GM21360 (cell line): ENCODE data around the gene ZNF567.
"Not testable (repeated sequence)": the region's sequence is repeated elsewhere in the genome, so short reads cannot be mapped to it uniquely, and the experiment has no call there.

Source experiments
- ATAC-seq: cut with Tn5 transposase; IDR thresholded peaks from one replicate; pipeline ENCODE4 v1.9.1; 2021; ENCODE audit warnings: mild to moderate bottlenecking, moderate library complexity; ENCODE audit not compliant: unreplicated experiment

The ZNF567 gene

DNA sequence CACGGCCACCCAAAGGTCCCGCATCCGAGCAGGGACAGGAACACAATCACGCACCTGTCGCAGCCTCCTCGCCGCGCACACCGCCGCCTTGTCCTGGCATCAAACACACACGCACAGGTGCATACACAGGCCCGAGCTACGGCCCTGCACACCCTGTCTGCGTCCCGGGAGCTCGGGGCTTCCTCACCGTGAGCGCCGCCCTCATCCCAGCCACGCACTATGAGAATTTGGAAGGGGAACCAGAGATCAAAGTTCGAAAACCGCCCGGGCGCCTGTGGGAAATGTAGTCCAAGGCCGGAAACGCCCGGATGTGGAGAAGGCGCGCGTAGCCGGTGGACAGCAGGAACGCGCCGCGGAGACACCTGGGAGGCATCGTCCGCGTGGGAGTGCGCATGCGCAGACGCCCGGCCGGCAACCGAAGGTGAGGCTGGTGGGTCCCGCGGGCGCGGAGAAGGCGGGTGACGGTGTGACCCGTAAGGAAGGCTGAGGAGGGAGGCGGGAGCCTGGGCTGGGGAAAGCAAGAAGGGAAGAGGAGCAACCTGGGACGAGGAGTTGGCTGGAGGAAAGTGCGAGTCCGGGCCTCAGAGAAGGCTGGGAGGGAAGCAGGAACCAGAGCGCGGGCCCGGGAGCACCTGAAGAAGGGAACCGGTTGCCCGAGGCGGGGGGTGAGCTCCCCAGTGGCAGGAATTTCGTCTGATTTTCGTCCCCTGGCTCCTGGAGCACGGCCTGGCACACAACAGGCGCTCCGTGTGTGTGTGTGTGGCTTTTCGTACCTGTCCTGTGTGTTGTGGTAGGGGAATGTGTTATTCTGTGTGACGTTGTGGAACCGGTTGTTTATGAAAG is at the start of gene ZNF567:
Gene ZNF567, plus strand, starts transcription at position 399 of the 843 bp plus-strand sequence. CDS start 7,256 bp downstream, outside the sequence.
- ATAC-seq: peak; percentile 84

DNA sequence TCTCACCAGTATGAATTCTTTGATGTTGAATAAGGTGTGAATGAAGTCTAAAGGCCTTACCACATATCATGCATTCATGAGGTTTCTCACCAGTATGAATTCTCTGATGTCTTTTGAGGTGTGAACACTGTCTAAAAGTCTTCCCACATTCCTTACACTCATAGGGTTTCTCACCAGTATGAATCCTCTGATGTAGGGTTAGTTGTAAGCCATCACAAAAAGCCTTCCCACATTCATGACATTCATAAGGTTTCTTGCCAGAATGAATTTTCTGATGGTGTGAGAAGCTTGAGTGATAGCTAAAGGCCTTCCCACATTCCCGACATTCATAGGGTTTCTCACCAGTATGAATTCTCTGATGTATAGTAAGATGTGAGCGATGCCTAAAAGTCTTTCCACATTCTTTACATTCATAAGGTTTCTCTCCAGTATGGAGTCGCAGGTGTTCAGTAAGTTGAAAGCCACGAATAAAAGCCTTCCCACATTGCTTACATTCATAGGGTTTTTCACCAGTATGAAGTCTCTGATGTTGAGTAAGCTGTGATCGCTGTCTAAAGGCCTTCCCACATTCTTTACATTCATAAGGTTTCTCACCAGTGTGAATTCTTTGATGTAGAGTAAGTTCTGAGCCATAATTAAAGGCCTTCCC is 48.4 kb upstream of the ZNF567 start:
- ATAC-seq: no peak

DNA sequence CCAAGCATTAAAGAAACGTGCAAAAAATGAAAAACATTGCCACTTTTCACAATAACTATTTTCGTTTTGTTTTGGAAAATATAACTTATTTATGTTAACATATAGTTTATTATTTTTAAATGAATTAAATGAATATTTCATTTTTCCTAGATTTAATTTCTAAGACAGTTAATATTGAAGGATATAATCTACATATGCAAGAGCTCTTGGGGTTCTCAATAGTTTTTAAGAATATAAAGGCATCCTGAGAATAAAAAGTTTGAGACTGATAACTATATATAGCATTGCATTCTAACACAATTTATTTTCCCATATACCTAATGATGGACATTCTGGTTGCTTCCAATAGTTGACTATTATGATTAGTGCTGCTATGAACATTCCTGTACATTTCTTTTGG is 40.7 kb upstream of the ZNF567 start:
- ATAC-seq: no peak

DNA sequence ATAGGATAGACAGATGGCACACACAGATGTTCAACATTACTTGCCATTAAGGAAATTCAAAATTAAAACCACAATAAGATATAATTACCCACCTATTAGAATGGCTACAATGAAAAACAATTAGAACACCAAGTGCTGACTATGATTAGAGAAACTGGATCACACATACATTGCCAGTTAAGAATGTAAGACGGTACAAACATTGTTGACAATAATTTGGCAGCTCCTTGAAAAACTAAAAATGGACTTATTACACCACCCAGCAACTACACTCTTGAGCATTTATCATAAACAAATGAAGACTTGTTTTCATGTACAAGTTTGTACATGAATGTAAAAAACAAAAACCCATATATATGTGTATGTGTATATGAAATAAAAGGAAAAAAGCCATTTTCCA is 34.5 kb upstream of the ZNF567 start:
- no peak for ATAC-seq

DNA sequence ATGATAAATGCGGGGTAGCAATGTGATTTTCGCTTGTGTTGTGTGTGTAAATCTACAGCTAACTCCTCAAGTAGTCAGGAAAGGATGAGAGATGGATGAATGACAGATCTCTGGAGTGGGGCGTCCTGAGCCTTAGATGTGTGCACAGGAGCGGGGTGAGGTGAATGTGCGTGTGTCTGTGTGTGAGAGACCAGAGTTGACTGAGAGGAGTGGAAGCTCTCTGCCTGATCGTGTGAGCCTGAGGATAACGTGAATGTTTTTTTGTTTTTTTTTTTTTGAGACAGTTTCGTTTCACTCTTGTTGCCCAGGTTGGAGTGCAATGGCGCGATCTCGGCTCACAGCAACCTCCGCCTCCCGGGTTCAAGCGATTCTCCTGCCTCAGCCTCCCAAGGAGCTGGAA is 21.6 kb upstream of the ZNF567 start:
- ATAC-seq: no peak

DNA sequence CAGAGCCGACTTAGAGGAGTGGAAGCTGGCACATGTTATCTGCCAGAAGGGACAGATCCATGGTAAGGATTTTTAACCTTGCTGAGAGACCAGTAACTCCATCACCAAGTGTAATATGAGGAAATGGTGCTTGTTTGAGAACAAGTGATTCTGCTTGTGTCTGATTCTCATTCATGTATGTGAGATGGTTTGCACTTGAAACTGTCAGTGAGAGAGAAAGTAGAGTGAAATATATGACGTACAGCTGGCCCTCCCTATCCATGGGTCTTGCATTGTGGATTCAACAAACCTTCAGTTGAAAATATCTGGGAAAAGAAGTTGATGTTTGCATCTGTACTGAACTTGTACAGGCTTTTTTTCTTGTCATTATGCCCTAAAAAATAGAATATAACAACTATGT is 18.8 kb upstream of the ZNF567 start:
- ATAC-seq: no peak

DNA sequence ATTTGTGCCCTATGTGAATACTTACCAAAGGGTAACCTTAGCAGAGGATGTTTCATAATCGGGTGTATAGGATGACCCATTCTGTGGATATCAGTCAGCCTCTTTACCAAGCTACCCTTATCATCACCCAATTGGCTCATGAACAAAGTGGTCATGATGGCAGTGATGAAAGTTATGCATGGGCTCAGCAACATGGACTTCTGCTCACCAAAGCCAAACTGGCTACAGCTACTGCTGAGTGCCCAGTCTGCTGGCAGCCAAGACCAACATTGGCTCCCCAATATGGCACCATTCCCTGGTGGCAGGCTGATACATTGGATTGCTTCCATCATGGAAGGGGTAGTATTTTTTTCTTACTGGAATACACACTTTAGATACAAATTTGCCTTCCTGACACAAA is 15.0 kb upstream of the ZNF567 start:
- no peak for ATAC-seq

DNA sequence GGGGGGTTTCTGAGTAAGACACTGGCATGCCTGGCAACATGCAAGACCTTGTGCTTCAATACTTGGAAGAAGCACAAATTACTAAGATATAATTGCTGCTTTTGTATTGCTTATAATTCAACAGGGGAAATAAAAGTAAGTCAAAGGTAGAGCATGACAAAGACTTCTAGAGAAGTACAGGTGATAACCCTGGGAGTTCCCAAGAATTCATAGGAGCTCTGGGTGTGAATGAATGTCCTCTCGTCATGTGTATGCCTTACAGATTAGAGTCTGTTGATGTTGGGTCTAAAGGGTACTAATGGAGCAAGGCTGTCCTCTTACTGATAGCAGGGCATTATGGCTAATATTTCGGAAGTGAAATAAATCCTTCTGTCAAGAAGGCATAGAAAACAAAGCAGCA is 13.2 kb upstream of the ZNF567 start:
- ATAC-seq: no peak

DNA sequence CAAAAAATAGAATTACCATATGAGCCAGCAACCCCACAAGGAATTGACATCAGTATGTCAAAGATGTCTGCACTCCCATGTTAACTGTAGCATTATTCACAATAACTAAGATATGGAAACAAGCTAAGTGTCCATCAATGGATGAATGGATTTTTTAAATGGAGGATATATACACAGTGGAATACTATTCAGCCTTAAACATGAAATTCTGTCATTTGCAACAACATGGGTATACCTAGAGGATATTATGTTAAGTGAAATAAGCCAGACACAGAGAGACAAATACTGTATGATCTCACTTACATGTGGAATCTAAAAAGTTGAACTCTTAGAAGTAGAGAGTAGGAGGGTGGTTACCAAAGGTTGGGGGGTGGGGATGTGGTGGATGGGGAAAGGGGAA is 8.0 kb upstream of the ZNF567 start:
- no peak for ATAC-seq

DNA sequence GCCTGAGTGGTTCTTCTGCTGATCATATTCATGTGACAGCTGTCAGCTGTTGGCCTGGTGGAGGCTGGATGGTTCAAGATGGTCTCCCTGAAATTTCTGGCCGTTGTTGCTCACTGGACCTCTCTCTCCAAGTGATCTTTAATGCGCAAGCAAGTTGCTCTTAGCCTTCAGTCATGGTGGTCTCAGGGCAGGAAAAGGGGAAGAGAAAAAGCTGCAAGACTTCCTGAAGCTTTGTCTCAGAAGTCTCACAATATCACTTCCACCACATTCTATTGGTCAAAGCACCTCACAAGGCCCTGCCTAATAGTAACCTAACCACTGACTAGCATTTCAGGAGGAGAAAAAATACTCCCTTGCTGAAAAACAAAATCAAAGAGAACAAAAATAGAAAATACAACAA is 1.6 kb upstream of the ZNF567 start:
- ATAC-seq: no peak

DNA sequence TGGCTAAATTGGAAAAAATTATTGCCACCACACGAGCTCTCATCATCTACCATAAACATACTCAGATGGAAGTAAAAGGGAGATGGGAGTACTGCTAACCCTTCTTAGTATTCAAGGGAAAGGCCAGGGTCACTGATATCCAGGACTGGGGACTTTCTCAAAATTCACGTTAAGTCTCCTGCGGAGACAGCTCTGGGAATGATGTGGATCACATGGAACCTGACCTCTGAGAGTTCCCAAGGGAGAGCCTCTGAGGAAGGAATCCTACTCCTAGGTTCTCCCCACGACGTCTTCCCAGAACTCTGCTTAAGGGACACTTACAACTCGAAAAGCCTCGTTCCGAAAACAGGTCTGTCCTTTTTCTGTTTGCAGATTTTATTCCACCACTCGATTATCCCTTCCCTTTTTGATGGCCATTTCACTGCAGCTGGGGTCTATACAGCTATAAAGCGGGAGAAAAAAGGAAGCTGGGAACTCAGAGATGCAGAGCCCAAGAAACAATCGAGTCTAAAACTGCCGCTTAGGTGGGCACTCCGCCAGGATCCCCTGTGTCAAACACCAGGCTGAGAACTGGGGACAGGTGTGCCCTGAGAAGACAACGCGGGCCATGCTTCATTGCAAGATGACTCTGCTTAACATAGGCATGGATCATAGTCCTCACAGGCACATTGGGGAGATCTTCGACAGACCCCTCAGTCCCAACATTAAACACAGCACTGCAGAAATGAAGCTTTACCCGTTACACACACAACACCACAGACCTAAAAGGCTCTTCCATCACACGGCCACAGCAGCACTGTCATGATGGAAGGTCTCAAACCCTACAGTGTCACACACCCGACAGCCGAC is 823 bp upstream of the ZNF567 start:
- peak; percentile 12 for ATAC-seq

DNA sequence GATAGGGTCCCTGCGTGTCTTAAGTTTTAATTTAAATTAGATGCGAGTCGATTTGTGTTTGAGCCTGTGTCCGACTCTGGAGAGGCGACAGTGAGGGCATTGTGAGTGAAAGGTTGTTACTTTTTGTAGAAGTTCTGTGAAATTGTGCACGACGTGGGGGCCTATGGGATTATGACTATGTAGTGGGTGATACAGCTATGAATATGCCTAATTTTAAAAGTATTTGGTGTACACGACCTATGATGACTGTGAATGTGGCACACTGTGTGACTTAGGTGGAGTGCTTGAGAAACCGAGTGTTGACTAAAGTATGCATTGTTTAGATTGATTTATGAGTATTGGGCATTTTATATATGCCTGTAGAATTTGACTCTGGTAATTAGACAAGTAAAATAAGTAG is 646 bp downstream of the ZNF567 start:
- no peak for ATAC-seq

DNA sequence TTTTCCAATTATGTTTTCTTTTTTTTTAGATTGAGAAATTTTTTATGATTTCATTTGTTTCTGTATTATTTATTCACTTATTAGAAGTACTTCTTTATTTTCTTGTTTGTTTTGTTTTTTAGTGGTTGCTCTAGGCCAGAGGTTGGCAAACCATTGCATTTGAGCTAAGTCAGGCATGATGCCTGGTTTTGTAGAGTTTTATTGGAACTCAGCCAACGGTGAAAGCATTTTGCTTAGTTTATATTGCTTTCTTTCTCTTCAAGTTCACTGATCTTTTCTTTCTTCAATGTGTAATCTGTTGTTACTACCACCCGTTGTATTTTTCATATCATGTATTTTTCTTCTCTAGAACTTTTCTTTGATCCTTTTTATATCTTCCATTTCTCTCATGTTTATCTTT is 19.7 kb downstream of the ZNF567 start:
- ATAC-seq: no peak

DNA sequence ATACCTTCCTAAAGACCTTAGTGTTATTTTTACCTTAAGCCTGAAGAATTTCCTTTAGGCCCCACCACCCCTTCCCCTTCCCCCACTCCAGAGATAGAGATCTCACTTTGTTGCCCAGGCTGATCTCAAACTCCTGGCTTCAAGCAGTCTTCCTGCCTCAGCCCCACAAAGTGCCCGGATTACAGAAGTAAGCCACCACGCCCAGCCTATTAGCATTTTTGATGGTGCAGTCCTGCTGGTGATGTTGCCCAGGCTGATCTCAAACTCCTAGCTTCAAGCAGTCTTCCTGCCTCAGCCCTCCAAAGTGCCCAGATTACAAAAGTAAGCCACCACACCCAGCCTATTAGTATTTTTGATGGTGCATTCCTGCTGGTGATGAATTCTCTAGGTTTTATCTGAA is 22.0 kb downstream of the ZNF567 start:
- no peak for ATAC-seq

DNA sequence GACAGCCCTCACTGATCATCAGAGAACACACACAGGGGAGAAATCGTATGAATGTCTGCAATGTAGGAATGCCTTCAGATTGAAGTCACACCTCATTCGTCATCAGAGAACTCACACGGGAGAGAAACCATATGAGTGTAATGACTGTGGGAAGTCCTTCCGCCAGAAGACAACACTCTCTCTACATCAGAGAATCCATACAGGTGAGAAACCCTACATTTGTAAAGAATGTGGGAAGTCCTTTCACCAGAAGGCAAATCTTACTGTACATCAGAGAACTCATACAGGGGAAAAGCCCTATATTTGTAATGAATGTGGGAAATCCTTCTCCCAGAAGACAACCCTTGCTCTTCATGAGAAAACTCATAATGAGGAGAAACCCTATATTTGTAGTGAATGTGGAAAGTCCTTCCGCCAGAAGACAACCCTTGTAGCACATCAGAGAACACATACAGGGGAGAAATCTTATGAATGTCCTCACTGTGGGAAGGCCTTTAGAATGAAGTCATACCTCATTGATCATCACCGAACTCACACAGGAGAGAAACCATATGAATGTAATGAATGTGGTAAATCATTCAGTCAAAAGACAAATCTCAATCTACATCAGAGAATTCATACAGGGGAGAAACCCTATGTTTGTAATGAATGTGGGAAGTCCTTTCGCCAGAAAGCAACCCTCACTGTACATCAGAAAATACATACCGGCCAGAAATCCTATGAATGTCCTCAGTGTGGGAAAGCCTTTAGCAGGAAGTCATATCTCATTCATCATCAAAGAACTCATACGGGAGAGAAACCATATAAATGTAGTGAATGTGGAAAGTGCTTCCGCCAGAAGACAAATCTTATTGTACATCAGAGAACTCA is 32.5 kb downstream of the ZNF567 start:
- ATAC-seq: no peak

DNA sequence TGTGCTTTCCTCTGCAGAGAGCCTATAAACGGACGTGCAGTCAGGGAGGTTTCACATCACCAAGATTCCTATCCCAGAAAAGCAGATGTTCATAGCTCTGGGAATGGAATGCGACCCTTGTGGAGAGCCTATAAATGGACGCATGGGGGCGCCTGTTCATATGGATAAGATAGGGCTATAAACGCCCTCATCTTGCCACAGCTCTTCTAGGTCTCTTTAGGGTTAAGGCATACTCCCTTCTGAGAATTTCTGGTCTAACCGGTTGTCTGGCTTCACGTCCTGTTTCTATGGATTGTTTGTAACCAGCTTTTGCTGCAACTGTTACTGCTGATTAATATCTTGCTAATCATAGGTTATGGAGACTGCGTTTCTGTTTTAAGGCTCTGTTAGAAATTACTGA is 48.8 kb downstream of the ZNF567 start:
- not testable (repeated sequence) for ATAC-seq

DNA sequence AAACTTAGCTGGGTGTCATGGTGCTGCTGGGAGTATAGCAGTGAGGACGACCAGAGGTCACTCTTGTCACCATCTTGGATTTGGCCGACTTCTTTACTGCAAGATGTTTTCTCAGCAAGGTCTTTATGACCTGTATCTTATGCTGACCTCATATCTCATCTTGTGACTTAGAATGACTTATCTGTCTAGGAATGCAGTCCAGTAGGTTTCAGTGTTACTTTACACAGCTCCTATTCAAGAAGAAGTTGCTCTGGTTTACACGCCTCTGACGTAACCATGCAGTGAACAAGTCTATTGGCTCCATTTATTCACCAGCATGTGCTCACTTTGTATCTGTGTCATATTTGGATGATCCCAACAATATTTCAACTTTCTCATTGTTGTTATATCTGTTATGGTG is 58.5 kb downstream of the ZNF567 start:
- no peak for ATAC-seq

DNA sequence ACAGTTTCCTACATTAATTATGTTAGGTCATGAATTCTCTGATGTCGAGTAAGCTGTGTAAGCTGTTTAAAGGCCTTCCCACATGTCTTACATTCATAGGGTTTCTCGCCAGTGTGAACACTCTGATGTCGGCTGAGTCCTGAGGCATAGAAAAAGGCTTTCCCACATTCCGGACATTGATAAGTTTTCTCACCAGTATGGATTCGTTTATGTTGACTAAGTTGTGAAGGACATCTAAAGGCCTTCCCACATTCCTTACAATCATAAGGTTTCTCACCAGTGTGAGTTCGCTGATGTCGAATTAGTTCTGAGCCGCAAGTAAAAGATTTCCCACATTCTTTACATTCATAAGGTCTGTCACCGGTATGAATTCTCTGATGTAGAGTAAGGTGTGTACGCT is 60.3 kb downstream of the ZNF567 start:
- ATAC-seq: no peak

DNA sequence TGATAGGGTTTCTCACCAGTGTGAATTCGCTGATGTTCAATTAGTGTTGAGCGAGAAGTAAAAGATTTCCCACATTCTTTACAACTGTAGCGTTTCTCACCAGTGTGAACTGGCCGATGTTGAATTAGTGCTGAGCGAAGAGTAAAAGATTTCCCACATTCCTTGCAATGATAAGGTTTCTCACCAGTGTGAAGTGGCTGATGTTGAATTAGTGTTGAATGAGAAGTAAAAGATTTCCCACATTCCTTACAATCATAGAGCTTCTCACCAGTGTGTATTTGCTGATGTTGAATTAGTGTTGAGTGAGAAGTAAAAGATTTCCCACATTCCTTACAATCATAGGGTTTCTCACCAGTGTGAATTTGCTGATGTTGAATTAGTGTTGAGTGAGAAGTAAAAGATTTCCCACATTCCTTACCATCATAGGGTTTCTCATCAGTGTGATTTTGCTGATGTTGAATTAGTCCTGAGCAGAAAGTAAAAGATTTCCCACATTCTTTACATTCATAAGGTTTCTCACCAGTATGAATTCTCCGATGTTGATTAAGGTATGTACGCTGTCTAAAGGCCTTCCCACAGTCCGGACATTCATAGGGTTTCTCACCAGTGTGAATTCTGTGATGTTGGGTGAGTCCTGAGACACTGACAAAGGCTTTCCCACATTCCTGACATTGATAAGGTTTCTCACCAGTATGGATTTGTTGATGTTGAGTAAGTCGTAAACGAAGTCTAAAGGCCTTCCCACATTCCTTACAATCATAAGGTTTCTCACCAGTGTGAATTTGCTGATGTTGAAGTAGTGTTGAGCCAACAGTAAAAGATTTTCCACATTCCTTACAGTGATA is 61.2 kb downstream of the ZNF567 start:
- no peak for ATAC-seq

DNA sequence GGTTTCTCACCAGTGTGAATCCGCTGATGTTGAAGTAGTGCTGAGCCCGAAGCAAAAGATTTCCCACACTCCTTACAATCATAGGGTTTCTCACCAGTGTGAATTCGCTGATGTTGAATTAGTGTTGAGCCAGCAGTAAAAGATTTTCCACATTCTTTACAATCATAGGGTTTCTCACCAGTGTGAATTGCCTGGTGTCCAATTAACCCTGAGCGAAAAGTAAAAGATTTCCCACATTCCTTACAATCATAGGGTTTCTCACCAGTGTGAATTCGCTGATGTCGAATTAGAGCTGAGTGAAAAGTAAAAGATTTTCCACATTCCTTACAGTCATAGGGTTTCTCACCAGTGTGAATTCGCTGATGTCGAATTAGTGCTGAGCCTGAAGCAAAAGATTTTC is 62.2 kb downstream of the ZNF567 start:
- not testable (repeated sequence) for ATAC-seq
